HG03460 (cell line): Measurements from ENCODE around the gene DDO.
"Not testable (repeated sequence)": the region's sequence is repeated elsewhere in the genome, so short reads cannot be mapped to it uniquely, and the experiment has no call there.

Experiments
- ATAC-seq: cut with Tn5 transposase; IDR thresholded peaks from one replicate; pipeline ENCODE4 v1.9.1; 2021; ENCODE audit not compliant: unreplicated experiment

The DDO gene

GRCh38 chr6:110415086-110415916, at the start of gene DDO:
DDO (minus strand) TSS chr6:110415575; CDS start chr6:110413462, 2,113 bp downstream.
- no peak for ATAC-seq

- ATAC-seq: no peak
Measured at GRCh38 chr6:110462884-110463481, 47.6 kb upstream of the DDO start.

GRCh38 chr6:110461376-110461775, 46.0 kb upstream of the DDO start:
- ATAC-seq: no peak

DNA sequence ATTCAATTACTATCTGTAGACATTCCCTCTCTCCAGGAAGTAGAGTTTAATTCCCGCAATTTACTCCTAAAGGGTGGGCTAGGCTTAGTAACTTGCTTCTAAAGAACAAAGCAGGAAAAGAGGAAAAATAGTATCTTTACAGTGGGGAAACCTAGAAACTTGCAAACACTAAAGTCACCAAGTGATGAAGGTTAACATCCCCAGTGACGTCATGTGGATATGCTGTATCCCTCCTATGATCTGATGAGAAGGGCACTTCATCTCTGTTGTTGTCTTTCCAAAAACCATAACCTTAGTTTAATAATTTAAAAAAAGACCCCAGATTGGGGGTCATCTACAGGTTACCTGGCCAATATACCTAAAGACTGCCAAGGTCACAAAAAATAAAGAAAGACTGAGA, 43.8 kb upstream of the DDO start:
- no peak for ATAC-seq

- no peak for ATAC-seq
Measured at GRCh38 chr6:110458476-110458875, 43.1 kb upstream of the DDO start.

- not testable (repeated sequence) for ATAC-seq
Measured at GRCh38 chr6:110457567-110458175, 42.3 kb upstream of the DDO start.

DNA sequence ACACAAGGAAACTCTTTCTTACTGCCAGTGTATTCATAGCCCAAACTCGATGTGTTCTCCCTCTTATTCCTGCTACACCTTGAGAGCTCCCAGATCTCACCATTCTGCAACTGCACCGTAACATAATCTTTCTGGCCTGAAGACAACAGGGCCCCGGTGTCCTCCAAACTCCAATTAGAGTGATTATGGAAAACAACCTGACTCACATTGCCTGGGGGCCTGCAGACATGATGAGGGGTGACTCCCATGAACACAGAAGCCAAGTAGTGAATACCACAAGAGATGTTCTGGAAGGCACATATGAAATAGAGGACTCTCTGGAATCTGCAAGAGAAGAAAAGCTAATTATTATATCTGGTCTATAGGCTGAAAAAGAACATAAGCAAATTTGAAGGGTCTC, 41.3 kb upstream of the DDO start:
- no peak for ATAC-seq

DNA sequence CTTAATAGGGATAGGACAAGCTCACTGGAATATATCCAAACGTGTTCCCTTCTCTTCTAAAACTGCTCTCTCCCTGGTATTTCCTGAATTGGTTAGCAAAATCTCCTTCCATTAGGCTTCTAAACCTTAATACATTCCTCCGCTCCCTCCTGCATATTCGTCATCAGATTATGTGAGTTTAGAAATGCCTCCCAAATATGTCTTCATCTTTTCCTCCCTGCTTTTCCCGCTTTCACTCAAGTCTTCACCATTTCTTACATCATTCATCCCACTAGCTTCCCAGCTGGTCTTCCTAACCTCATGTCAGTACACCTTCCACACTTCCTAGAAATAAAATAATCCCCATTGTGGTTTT, 34.1 kb upstream of the DDO start:
- ATAC-seq: no peak

DNA sequence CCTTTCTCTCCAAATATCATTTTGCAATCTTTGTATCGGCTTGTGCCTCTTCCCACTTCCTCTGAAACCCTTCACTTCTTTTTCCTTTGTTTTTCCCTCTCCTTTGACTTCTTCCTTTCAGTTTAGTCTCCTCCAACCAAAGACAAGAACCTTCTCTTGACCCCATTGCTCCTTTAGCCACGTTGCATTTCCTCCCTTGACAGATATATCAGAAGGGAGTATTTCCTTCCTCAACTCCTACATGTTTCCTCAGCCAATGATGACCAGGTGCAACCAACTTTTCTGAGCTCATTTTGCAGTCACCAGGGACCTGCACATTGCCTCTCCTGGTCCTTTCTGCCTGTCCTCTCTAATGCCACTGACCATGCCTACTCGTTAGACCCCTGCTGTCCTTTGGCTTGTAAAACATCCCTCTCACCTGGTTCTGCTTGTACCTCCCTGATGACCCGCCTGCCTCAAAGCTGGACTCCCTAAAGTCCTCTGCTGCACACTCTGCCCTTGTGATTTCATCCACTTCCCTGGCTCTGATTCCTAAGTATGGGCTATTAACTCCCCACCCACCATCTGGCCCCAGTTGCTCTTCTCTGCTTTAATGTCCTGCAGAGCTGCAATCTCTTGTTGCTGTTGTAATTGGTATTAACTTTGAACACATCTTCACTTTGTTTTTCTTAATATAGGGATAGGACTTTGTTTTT, 33.6 kb upstream of the DDO start:
- no peak for ATAC-seq

GRCh38 chr6:110447761-110448160, 32.4 kb upstream of the DDO start:
- ATAC-seq: no peak

- ATAC-seq: no peak
Measured at GRCh38 chr6:110446405-110446804, 31.0 kb upstream of the DDO start.

- ATAC-seq: no peak
Measured at GRCh38 chr6:110440026-110440425, 24.7 kb upstream of the DDO start.

GRCh38 chr6:110439356-110439755, 24.0 kb upstream of the DDO start:
- ATAC-seq: no peak

- ATAC-seq: no peak
Measured at GRCh38 chr6:110434961-110435602, 19.7 kb upstream of the DDO start.

- no peak for ATAC-seq
Measured at GRCh38 chr6:110432285-110432900, 17.0 kb upstream of the DDO start.

- no peak for ATAC-seq
Measured at GRCh38 chr6:110430741-110431140, 15.4 kb upstream of the DDO start.

GRCh38 chr6:110430236-110430635, 14.9 kb upstream of the DDO start:
- no peak for ATAC-seq

- ATAC-seq: no peak
Measured at GRCh38 chr6:110428153-110428552, 12.8 kb upstream of the DDO start.

DNA sequence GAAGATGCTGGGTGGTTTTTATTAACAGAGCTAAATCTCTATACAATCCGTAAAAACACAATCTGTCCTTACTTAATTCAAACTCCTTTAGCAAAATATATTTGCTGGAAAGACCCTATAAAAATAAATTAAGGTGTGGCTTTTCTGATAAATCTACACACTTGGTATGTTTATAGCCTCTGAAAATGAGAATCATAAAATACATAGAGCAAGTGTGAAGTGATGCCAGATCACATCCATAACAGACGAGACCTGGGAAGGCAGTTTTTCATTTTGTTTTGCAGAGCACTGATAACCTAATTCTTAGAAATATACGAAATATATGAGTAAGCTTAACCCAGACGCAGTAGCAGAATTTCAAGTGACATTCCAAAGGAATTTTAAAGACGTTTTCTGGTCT, 10.4 kb upstream of the DDO start:
- ATAC-seq: no peak

- ATAC-seq: no peak
Measured at GRCh38 chr6:110422444-110422822, 7.1 kb upstream of the DDO start.
